Adipose tissue (tissue), 3 donors: ENCODE data around the gene RASAL2. TPM values are rescaled to one million over a fixed set of nuclear protein-coding genes. Genes with fewer than 3 reads are reported as not detected.

Experiments used
- H3K27ac ChIP-seq: one replicate; pipeline ENCODE4 v1.5.1; 2013; ENCODE audit warnings: low read depth, low read length
- WGBS, 3 donors: extraction: QIAGEN DNeasy Blood & Tissue Kit; methylation state at CpG; one replicate each; pipeline ENCODE4 v1.1.7; 2013; 5-methylcytosine and 5-hydroxymethylcytosine counted together
- polyA plus RNA-seq, 3 donors: library from polyadenylated mRNA; stranded (reverse); fragments of 200-250 nt; gene quantifications; one replicate each; pipeline ENCODE4 v1.2.3, GENCODE V29; 2013
- donor health status: healthy with polysubstance abuse.
- donor health status: Bipolar disorder and iron deficiency.
- donor health status: healthy.

The RASAL2 gene
- polyA plus RNA-seq, 3 donors, result 2.8 to 7.0 (median 3.3) TPM

DNA sequence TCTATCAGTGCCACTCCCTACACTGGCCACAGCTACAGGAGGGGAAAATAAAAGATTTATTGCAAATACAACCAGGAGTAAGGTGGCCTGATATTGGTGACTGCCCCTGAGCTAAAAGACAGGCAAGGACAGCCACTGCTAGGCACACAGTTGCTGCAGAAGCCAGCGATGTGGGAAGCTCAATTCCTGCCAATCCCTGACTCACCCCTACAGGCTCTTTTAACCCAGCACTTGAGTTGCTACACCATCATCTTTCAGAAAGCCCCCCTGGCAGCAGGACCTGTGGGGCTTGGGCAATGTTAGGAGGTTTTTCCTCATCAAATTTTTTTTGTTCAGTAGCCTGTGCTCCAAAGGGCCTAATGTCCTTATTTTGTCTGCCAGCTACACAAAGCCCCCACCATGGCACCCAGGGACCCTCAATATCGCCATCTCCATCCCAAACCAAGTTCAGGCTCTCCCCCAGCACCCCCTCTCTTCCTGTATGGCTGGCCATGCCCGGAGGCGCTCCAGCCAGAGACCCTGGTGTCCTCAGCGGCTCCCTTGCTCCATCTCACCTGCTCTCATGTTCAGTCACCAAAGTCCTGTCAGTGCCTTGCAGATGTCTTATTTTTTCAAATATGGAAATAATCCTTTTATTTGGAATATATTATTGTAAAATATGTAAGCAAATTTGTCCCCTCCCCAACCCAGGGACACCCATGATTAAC is 389.5 kb downstream of the RASAL2 start:
- no peak overlapping the region for H3K27ac ChIP-seq
- WGBS, 3 donors, result 89 to 93% (median 91%) methylated on average over 5 of the region's 5 CpGs

DNA sequence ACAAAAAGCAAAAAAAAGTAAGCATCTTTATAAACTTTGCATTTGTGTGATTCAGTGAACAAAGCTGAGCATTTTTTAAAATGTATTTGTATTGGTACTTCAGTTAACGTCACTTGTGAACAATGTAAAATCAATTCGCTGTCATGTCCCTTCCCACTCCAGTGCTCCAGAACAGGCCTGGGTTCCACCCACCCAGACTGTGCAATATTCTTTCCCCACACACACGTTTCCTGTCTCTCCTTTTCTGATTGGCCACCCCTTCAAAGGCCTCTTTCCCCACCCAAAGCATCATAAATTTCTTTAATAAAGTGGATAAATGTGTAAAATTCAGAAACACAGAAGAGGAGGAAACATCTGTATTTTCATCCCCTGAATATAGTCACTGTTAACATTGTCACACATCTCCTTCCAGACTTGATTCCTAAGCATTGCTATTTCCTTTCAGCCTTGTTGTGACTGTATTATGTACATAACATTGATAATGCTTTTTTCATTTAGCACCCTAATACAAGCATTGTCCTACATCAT is 390.9 kb downstream of the RASAL2 start:
- no peak overlapping the region for H3K27ac ChIP-seq
- 43 to 55% (median 55%) methylated on average over 3 of the region's 3 CpGs for WGBS, 3 donors

DNA sequence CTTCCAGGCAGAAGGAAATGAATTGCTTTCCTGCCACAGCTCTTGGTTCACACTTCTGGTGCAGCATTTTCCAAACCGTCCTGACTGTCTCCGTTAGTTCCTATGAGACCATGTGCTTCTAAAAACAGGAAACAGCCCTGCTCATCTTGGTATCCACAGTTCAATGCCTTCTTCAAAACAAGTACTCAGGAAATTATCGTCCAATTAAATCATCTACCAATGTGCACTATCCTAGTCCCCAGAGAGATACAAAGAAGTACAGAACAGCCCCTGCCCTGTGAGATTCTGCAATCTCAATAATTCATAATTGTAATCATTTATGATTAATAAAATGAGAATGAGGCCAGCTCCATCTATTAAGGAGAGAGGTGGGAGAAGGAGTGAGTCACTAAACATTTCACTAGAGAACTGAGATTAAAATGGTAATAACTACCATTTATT is 391.7 kb downstream of the RASAL2 start:
- WGBS, 3 donors, result 19 to 67% (median 20%) methylated on average over 3 of the region's 3 CpGs
- H3K27ac ChIP-seq, result no peak overlapping the region

DNA sequence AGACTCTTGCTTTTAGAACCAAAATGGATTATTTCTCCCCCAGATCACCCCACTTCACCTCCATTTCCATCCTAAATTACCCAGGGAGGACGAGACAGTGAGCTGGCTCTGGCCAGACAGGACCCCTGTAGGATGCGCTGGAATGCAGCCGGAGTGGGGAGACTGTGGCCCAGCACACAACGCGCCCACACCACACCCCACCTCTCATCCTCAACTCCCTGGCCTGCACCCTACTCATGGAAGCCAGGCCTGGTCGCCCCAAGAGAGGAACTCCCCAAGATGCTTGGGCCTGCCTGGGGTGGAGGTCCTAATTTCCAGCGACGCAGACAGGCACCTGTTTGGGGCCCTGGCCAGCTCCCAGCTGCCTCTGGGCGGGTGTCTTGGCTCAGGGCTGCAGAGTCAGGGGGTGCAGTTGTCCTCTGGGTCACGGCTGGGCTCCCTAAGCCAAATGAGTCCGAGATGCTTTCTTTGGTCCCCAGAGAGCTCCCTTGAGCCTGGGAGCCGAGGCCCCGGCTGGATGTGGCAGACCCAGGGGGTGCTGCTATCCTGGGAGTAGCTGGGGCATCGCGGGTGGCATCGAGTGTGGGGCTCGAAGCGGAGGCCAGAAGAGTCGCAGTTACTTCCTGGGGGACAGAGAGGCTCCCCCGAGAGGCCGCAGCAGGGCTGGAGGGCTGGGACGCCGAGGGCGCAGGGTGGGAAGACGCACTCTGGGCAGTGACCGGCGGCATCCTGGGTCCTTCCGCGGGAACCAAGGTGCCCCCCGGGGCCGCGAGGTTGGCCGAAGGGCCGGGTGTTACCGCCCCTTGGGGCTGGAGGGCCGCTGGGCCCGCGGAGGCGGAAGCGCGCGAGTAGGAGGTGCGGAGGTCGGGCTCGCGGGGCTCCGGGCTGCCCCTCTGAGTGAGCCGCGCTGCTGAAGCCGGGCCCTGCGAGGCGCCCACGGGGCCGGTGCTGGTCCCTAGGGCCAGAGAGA is 392.5 kb downstream of the RASAL2 start:
- H3K27ac ChIP-seq, result no peak overlapping the region
- 28 to 45% (median 34%) methylated on average over 54 of the region's 54 CpGs for WGBS, 3 donors

DNA sequence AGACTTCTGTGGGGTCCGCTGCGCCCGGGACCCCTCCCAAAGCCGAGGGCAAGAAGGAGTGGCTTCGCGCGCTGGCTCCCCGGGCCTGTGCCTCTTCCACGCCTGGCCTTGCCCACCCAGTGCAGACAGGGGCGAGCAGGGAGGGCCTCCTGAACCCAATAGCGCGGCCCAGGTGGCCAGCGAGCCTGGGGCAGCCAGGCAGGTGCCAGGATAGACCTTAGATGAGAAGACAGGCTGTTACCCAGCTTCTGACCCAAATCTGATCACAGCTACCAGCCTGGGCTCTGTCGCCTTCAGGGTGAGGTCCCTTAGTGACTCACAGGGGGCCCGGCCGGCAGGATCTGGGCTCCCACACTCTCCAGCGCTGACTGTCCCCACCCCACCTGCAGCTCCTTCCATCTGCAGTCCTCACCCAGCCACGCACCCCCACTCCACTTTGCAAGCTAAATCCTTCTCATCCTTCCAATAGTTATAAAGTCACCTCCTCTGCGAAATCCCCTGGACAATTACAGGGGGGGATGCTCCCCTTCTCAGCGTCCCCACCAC is 393.2 kb downstream of the RASAL2 start:
- H3K27ac ChIP-seq, result no peak overlapping the region
- 40 to 52% (median 46%) methylated on average over 19 to 20 of the region's 20 CpGs for WGBS, 3 donors

DNA sequence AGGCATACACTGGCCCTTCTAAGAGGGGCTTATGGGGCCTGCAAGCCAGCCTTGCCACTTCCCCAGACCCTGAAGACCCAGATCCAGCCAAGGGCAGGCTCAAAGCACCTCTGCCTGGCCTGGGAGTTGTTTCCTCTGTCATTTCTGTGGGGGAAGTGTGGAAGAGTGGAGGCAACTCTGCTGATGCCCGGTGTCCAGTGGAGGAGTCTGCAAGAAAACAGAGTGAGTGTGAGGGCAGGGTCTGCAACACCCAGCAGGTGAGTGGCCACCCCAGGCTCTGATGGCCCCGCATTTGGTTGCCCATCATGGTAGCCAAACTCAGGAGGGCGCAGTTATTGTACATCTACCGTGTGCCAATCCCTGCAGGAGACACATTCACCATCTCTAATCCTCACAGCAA is 394.5 kb downstream of the RASAL2 start:
- 90 to 96% (median 94%) methylated on average over 4 of the region's 4 CpGs for WGBS, 3 donors
- H3K27ac ChIP-seq, result no peak overlapping the region

DNA sequence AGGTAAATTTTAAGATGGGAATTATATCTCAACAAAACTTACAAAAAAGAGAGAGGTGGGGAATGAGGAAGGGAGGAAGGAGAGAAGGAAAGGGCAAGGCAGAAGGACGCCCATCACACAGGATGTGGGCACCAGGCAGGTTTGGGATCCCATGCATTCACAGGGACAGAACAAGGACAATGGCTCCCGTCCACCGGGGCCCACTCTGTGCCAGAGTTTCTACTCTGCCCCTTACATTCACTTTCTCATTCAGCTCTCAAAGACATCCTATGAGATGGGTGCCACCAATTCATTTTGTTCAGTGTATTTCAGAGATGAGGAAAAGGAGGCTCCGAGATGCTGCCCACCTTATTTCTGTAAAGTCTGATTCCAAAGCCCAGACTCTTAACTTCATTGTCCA is 395.5 kb downstream of the RASAL2 start:
- 91 to 94% (median 91%) methylated on average over 4 of the region's 4 CpGs for WGBS, 3 donors

DNA sequence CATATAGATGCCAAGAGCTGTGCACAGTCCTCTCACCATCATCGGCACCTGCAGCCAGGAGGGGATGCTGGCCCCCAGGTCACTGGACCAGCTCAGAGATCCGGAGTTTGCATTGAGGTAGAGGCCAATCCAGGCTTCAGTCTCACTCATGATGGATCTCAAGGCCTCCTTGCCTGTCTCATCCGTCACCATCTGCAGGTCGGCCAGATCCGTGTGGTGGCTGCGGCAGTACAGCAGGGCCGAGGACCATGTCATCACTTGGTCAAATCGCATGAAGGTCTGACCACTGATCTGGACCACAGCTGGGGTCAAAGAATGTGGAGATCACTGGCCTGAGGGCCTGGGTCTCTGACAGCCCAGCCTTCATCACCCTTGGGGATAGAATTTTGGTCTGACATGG is 396.2 kb downstream of the RASAL2 start:
- no peak overlapping the region for H3K27ac ChIP-seq
- 91 to 97% (median 95%) methylated on average over 8 of the region's 8 CpGs for WGBS, 3 donors

More for the DNA sequence above, 395.5 kb downstream of the RASAL2 start:
- no peak overlapping the region for H3K27ac ChIP-seq

DNA sequence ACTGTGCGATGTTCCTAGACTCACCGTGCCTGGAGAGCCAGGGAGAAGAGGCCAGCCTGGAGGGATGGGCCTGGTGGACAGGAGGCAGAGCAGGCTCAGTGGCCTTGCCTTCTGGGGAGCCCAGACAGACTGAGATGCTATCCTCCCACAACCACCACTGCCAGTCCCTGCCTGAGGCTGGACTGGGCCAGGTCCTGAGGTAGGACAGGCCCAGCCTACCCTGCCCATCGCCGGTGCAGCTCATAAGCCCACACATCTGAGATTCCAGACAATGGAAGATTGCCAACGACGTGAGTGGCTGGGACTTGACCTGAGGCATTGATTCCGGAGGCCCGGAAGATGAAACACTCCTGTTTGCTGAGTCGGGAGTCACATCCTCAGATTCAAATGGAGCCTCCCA is 397.1 kb downstream of the RASAL2 start:
- 90 to 94% (median 92%) methylated on average over 9 of the region's 9 CpGs for WGBS, 3 donors
- H3K27ac ChIP-seq, result no peak overlapping the region

DNA sequence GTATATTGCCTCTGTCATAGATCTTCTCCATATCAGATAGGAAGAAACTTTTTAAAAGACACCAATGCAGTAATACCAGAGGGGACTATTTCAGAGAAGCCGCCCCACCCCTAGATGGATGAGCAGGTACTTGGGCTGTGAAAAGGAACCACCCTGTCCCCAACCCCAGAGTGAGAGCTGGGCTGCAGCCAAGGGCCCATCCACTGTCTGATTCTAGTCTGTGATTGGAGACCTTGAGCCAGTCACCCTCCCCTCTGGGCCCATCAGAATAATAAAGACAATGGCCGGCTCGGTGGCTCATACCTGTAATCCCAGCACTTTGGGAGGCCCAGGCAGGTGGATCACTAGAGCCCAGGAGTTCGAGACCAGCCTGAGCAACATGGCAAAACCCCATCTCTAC is 397.8 kb downstream of the RASAL2 start:
- 91 to 95% (median 93%) methylated on average over 4 of the region's 4 CpGs for WGBS, 3 donors

DNA sequence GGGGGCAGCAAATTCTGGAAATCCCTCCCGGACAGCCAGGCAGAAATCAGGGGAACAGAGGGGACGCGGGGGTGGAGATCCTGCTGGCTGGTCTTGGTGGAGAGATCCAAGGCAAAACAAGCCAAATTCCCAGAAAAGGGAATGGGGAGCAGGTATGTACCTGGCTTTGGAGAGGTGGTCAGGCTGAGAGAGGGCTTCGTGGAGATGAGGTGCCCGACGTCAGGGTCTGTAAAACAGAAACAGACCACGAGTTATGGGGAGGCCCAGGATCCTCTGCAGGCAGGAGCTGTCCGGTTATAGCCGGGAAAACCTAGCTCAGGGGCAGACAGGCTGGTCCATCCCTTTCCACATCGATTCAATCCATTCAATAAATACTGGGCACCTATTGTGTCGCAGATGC is 398.4 kb downstream of the RASAL2 start:
- H3K27ac ChIP-seq, result no peak overlapping the region
- WGBS, 3 donors, result 89 to 92% (median 90%) methylated on average over 11 of the region's 11 CpGs

More for the DNA sequence above, 397.8 kb downstream of the RASAL2 start:
- no peak overlapping the region for H3K27ac ChIP-seq

DNA sequence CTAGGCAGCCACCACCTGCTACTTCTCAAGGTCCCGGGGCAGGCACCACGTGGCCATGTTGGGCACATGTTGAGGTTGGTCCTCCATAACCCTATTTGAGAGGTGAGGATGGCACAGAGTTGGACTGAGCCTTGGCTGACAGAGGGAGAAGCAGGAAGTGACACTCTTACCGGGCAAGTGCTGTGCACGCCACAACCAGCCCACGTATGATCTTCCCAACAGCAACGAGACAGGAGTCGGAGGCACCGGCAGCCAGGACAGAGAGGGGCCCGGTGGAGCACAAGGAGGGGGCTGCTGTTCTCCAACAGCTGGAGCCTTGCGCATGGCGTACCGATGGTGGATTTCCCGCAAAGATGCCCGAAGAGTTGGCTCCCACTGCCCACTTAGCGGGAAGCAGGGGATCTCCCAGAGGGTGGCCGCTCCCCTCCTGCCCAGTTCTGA is 399.4 kb downstream of the RASAL2 start:
- no peak overlapping the region for H3K27ac ChIP-seq
- 89 to 96% (median 91%) methylated on average over 15 to 16 of the region's 16 CpGs for WGBS, 3 donors

DNA sequence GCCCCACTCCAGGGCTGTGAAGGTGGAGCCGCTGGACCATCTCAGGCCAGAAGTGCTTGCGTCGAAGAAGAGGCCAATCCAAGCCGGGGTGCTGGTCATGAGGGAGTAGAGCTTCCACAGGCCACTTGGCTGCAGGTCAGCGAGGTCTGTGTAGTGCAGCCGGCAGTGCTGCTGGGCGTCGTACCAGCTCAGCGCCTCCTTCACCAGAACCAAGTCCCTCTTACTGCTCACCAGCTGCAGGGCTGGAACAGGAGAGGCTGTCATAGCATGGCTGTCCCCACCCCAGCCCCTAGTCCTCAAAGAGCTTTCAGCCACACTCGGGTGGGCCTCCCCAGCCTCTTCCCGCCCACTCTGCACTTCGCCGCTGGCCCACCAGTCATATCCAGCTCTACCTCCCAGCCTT is 400.7 kb downstream of the RASAL2 start:
- no peak overlapping the region for H3K27ac ChIP-seq
- 94 to 96% (median 95%) methylated on average over 13 of the region's 13 CpGs for WGBS, 3 donors

DNA sequence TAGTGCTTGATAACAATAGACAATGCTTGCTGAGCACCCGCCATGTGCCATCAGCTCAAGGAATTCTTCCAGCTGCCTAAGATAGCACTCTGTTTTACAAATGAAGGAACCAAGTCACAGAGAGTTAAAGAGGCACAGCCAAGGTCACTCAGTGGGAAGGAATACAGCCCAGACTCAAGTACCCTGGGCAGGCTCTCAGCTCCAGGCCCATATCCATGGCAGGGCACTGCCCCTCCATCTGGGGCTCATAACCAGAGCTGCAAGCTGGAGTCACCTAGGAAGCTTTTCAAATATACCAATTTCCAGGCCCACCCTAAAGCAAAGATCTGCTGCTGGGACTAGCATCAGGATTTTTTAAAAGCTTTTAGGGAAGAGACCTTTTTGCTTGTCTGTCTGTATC is 401.3 kb downstream of the RASAL2 start:
- WGBS, 3 donors, result 89 to 100% (median 99%) methylated on average over 1 of the region's 1 CpG
- H3K27ac ChIP-seq, result no peak overlapping the region

DNA sequence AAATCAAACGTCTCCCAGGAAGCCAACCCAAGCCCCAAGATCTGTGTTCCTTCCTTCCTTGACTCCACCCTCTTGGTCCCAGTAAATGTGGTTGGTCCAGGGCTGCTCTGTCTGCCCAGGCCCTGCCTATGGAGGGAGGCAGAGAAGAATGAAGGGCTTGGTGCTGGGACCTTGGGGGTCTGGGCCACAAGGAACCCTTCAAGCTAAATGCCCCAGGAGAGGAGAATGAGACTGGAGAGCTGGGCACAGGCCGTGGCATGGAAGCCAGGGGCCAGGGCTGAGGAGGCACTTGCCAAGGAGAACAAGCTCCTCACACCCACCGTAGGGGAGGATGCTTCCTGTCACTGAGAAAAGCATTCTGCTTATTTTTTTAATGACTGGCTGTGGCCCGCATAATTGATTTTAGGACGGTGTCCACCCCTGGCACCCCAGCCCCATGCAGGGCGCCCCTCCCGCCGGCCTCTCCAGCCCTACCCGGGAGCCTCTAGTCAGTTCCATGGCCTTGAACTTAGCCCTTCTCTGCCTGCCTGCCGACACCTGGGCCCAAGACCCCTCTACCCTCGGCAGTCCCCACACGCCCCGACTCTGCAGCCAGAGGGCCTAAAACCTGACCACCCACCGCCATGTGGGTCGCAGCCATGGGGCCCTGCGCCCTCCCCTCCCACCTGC is 402.0 kb downstream of the RASAL2 start:
- no peak overlapping the region for H3K27ac ChIP-seq
- 83 to 90% (median 86%) methylated on average over 16 of the region's 16 CpGs for WGBS, 3 donors

DNA sequence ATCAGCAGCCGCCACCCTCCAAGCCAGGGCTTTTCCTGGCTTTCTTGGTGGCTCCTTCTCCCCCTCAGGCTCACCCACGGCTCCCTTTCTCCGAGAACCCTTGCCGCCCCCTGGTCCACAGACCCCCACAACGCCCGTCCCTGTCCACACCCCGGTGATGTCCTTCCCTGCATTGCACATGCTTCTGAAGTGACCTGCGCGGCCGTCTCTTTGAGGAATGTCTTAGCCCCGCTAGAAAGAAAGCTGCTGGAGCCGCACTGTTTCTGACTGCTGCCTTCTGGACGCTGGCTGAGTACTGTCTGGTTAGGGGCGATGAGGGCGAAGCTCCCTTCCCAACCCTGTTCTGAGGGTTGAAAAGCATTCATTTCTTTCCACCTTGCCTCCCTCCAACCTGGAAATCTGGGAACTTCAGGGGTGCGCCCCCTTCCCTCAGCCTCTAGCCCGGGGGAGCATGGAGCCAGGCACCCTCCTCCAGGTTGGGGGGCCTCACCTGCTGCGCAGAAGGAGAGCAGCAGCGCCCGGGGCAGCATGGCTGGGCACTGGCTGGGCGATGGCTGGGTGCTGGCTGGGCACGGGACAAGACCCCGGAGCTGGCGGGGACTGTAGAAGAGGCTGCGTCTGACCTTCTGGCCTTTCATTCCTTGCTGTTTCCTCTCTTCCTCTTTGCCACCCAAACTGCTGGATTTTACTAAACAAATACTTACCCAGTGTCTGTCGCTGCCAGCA is 402.7 kb downstream of the RASAL2 start, which contains the start of gene CLEC20A:
TSS of gene CLEC20A (minus strand) at position 555 of the 726 bp plus-strand sequence. CDS start at position 530, 25 bp downstream.
- WGBS, 3 donors, result 93 to 97% (median 94%) methylated on average over 26 of the region's 26 CpGs
- no peak within 1 kb of the TSS for H3K27ac ChIP-seq

DNA sequence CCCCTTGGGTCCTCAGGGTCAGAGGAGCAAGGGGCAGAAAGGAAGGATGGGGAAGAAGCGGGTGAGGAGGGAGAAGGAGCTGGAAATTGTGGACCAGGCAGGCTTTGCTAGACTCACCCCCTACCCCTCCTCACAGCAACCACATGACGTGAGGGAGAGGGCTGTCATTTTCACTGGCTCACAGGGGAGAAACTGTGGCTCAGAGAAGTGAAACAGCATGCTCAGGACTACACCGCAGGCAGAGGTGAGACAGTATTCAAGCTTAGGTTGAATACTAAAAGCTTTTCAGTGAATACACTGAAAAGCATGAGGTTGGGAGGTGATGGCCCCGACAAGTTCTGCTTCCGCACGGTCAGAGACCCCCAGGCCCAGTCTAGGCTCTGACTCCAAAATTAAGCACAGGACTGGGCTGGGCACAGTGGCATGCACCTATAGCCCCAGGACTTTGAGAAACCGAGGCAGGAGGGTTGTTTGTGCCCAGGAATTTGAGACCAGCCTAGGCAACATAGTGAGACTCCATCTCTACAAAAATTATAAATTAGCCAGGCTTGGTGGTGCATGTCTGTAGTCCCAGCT is 404.1 kb downstream of the RASAL2 start:
- WGBS, 3 donors, result 87 to 90% (median 89%) methylated on average over 7 of the region's 7 CpGs

More for the DNA sequence above, 404.1 kb downstream of the RASAL2 start:
- no peak overlapping the region for H3K27ac ChIP-seq
